Hindlimb muscle (tissue), 1 donor: ENCODE results near the gene RBM47. TPM values are rescaled to one million over a fixed set of nuclear protein-coding genes. Genes with fewer than 3 reads are reported as not detected.

Experiments
- DNase-seq: peaks from one replicate; pipeline ENCODE4 v3.0.0-alpha.2; 2013
- polyA plus RNA-seq: library from polyadenylated mRNA; unstranded; fragments of 120-200 nt; gene quantifications from one replicate; pipeline ENCODE4 v1.2.1, GENCODE V29; 2013; ENCODE audit not compliant: insufficient read length

The RBM47 gene
- polyA plus RNA-seq, 1 donor: 2.4 TPM

- DNase-seq: no peak
These were observed 6.0 kb downstream of the RBM47 start for GRCh38 chr4:40623707-40624106.

GRCh38 chr4:40622913-40623312 is 6.8 kb downstream of the RBM47 start:
- DNase-seq: no peak

DNA sequence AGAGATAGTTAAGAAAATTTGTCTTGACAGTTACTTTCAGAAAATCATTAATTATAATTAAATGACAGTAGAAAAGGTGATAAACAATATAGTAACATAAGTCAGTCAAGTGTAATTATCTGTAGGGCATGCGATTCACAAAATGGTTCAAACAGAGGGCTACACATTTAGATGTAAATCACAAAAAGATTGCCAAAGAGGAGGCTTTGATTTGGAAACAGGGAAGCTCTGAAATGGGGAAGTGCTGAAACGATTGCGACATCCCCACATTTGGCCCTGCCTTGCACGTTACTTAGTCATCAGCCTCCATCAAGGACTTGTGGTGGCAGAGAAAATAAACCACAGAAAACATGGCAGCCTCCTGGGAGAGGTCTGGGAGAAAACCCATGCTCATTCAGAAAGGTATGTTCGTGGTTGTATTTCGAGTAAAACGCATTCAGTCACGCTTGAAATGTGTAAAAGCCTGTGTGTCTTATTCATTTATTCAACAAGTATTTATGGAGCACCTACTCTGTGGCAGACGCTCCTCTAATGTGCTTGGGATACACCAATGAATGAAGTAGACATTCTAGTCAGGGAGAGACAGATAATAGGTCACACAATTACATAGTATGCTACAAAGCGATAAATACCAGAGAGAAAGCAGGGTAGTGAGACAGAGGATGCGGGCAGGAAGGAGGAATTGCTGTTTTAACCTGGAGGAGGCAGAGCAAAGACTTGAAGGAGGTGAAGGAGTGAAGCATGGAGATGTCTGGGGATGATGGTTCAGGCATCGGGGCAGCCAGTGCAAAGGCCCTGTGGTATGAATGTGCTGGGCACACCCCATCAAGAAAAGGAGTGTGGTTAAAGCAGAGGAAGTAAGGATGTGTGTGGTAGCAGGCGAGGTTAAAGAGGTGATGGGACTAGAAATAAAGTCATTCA is 7.8 kb downstream of the RBM47 start:
- no peak for DNase-seq

GRCh38 chr4:40621229-40621591 is 8.5 kb downstream of the RBM47 start:
- no peak for DNase-seq

DNA sequence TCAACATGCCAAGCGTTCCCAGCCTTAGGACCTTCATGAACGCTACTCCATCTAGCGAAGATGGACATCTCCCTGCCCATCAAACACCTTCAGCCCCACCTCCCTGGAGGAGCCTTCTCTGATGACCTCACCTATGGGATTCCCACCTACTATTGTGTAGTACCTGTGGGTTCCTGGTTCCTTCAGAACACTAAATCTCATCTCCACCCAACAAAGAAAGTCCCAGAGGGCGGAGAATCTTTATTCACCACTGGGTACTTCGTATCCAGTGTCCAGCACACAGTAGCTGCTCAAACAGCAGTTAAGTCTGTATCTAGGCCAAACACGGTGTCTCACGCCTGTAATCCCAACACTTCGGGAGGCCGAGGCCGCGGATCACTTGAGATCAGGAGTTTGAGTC is 10.1 kb downstream of the RBM47 start:
- no peak for DNase-seq

GRCh38 chr4:40617872-40618271 is 11.8 kb downstream of the RBM47 start:
- DNase-seq: no peak

- no peak for DNase-seq
These were observed 15.6 kb downstream of the RBM47 start for GRCh38 chr4:40614031-40614430.

GRCh38 chr4:40613456-40613855 is 16.2 kb downstream of the RBM47 start:
- no peak for DNase-seq

DNA sequence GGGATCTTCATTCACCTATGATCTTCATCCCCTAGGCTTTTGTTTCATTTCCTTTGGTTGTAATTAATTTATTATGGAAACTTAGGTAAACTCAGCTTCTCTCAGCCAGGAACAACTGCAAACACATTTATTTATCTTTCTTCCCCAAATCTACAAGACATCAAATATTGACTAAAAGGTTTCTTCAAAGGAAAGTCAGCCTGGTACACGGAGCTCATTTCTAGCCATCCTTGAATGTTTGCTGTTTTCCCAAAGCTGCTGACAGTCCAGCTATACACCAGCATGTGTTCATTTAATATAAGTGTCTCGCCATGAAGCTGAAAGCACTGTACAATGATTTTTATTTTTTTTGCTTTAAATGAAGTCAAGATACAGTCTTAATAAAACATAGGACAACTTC is 16.8 kb downstream of the RBM47 start:
- no peak for DNase-seq

DNA sequence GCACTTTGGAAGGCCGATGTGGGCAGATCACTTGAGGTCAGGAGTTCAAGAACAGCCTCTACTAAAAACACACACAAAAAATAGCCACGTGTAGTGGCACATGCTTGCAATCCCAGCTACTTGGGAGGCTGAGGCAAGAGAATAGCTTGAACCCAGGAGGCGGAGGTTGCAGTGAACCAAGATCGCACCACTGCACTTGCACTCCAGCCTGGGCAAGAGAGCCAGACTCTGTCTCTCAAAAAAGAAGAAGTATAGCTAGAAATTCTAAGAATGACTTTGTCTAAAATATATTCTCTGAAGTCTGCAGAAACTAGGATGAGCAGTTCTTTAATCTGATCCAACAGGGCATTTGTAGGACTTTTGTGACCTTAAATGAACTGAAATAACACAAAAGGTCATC is 17.4 kb downstream of the RBM47 start:
- DNase-seq: no peak

DNA sequence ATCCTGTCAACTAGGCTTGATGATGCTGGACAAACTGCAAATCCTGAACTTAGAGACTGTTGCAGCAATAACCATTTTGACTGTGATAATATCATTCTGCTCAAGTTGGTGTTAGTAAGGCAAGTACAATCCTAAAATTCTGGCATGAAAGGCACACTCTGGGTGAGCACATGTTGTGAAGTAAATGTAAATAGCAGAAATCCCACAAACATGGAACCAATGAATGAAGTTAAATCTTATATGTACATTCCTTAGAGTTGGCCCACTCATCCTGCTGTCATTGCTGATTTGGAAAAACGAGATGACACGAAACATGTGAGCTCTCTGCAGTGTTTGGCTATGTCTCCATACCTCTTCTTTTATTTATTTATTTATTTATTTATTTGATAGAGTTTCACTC is 21.0 kb downstream of the RBM47 start:
- no peak for DNase-seq

GRCh38 chr4:40607221-40607620 is 22.4 kb downstream of the RBM47 start:
- DNase-seq: no peak

DNA sequence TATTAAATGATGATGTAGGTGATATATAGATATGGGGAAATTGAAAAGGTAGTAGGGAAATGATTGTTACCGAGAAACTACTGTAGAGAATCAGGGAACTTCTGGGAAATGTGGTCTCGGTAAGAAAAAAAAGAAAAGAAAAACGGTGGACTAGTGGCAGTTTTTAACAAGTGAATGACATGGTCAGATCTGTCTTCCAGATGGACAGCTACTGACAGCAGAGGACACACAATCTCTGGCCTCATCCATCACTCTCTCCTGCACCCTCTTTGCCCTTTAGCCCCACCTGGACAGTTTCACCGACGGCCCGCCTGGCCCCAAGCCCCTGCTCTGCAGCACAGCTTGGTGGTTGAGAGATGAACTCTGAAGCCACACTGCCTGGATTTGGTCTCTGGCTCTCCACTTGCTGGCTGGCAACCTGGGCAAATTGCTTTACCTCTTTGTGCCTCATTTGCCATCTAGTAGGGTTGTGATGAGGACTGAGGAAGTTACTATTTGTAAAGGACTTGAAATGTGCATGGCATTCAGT is 23.4 kb downstream of the RBM47 start:
- no peak for DNase-seq

DNA sequence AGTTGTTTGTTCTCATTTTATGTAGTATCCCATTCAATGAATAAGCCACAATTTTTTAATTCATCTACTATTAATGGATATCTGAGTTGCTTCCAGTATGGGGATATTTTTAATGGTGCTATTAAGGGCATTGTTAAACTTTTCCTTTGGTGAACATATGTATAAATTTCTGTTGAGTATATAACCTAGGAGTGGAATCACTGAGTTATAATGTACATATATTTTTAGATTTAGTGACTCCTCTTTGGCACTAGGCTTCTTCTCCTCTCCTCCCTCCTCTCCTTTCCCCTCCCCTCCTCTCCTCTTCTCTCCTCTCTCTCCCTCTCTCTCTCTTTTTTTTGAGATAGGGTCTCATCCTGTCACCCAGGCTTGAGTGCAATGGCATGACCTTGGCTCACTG is 26.4 kb downstream of the RBM47 start:
- DNase-seq: no peak

GRCh38 chr4:40601641-40602040 is 28.0 kb downstream of the RBM47 start:
- DNase-seq: no peak

- peak; percentile 20 for DNase-seq
These were observed 28.8 kb downstream of the RBM47 start for GRCh38 chr4:40600850-40601249.

GRCh38 chr4:40599431-40599830 is 30.2 kb downstream of the RBM47 start:
- no peak for DNase-seq

GRCh38 chr4:40596522-40596921 is 33.1 kb downstream of the RBM47 start:
- DNase-seq: no peak

DNA sequence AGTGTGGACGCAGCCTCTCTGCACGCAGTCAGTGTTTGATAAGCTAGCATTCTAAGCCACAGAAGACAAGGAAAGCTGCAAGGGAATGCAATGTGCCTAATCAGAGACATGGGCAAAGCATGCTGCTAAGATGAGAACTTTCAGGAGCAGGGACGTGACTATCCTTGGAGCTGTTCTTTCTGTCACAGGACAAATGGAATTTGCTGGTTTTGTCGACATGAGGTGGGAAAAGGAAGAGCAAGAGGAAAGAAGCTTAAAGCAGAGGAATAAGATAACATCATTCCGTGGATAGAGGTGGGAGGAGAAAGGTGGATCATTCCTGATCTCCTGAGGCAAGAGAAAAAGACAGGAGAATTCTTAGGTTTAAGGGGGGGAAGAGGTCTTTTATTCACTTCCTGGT is 33.7 kb downstream of the RBM47 start:
- DNase-seq: no peak

DNA sequence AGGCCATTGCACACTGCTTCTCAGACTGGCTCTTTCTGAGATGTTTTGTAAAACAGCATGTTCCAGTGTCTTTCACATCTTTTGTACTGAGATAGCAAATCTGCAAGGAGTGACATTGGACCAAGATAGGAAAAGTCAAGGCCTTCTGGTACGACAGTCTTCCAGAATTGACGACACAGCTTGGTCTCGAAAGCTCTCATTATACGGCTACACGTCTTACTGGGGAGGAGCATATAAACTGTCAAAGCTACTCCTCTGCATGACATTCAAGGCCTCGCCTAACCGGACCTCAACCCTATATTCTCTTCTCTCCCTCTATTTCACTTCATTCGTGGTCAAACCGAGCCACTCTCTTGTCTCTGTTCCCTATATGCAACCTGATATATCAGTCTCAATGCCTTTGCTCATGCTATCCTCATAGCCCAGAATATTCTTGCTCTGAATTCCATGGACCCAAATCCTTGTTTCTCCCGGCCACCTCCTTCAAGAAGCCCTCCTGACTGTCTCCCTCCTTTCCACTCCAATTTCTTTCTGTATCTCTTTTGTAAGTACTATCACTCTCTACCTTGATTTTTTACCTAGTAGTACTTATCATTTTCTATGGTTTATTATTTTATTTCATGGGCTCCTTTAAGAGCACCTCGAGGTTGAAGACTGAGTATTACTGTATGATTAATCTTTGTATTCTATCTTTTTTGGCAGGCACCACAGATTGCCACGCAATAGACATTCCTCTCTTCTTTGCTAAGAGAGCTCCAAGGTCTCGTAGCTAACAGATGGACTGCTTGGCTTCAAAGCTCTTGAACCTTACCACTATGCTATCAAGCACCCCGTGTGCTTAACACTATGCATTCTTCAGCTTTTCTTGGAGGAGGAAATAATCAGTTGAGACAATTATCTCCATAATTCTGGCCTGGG is 35.1 kb downstream of the RBM47 start:
- no peak for DNase-seq

GRCh38 chr4:40592034-40592433 is 37.6 kb downstream of the RBM47 start:
- no peak for DNase-seq

- DNase-seq: no peak
These were observed 41.8 kb downstream of the RBM47 start for GRCh38 chr4:40587826-40588225.

DNA sequence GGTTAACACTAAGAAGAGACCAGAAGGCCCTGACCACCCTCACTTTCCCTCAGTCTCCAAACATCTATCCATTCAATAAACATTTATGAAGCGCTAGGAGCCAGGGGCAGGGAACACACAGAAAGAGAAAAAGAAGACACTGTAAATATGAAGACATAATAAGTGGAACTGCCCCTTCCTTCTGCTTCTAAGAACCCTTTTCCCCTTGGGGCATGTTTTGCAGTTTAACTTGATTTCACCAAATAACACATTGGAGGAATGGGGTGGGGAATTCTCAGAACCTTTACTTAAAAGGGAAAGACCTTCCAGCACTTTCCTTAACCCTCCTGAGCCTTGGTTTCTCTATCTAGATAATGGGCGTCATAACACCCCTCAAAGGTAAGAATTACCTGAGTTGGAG is 42.3 kb downstream of the RBM47 start:
- DNase-seq: no peak
